Right renal pelvis (tissue), 4 donors: ENCODE results near the gene SOCS1. TPM values are rescaled to one million over a fixed set of nuclear protein-coding genes. Genes with fewer than 3 reads are reported as not detected.

Experiments used
- DNase-seq, 4 donors: peaks; one replicate each; pipeline ENCODE4 v3.0.0-alpha.2; 2013; ENCODE audit warnings: low read depth in 4 of 4, low spot score in 3 of 4, missing footprints in 1 of 4
- polyA plus RNA-seq, 4 donors: library from polyadenylated mRNA; unstranded; fragments of 120-200 nt; gene quantifications; one replicate each; pipeline ENCODE4 v1.2.1, GENCODE V29; 2013; ENCODE audit not compliant: insufficient read length in 4 of 4

SOCS1 gene
- polyA plus RNA-seq, 4 donors: 5.7 to 8.0 (median 6.4) TPM

- no peak for DNase-seq
These were observed 7.7 kb upstream of the SOCS1 start for GRCh38 chr16:11263737-11264136.

GRCh38 chr16:11262915-11263314 lies 6.9 kb upstream of the SOCS1 start:
- DNase-seq: no peak

- DNase-seq: no peak
These were observed 4.6 kb upstream of the SOCS1 start for GRCh38 chr16:11260596-11260966.

GRCh38 chr16:11259655-11260595 lies 3.9 kb upstream of the SOCS1 start:
- DNase-seq: no peak

- DNase-seq: no peak
These were observed 2.8 kb upstream of the SOCS1 start for GRCh38 chr16:11258553-11259492.

- peak in 2 of 4 donors; percentile 74 to 77 for DNase-seq
These were observed 1.3 kb upstream of the SOCS1 start for GRCh38 chr16:11257131-11257938.

GRCh38 chr16:11256661-11257130 lies 692 bp upstream of the SOCS1 start:
- DNase-seq: peak in 1 of 4 donors; percentile 22

GRCh38 chr16:11254913-11255736 lies 879 bp downstream of the SOCS1 start:
- DNase-seq: peak in 1 of 4 donors; percentile 38

- DNase-seq: no peak
These were observed 1.8 kb downstream of the SOCS1 start for GRCh38 chr16:11253995-11254912.

GRCh38 chr16:11253009-11253994 lies 2.7 kb downstream of the SOCS1 start:
- DNase-seq: no peak

- DNase-seq: no peak
These were observed 3.5 kb downstream of the SOCS1 start for GRCh38 chr16:11252482-11252931.

GRCh38 chr16:11251525-11252481 lies 4.2 kb downstream of the SOCS1 start:
- no peak for DNase-seq

- no peak for DNase-seq
These were observed 5.0 kb downstream of the SOCS1 start for GRCh38 chr16:11250786-11251524.

GRCh38 chr16:11250091-11250785 lies 5.8 kb downstream of the SOCS1 start:
- no peak for DNase-seq
